Measurements from ENCODE around the gene BCL10.

The BCL10 gene

GRCh38 chr1:85276215-85276977 lies at the start of gene BCL10:
Gene BCL10, minus strand, starts transcription at chr1:85276632. Its CDS starts 280 bp downstream, at chr1:85276352.
- DNase-seq: peak; percentile 69

GRCh38 chr1:85325920-85326319 lies 49.5 kb upstream of the BCL10 start:
- DNase-seq: no peak

- no peak for DNase-seq
Measured at GRCh38 chr1:85323770-85324169, 47.3 kb upstream of the BCL10 start.

DNA sequence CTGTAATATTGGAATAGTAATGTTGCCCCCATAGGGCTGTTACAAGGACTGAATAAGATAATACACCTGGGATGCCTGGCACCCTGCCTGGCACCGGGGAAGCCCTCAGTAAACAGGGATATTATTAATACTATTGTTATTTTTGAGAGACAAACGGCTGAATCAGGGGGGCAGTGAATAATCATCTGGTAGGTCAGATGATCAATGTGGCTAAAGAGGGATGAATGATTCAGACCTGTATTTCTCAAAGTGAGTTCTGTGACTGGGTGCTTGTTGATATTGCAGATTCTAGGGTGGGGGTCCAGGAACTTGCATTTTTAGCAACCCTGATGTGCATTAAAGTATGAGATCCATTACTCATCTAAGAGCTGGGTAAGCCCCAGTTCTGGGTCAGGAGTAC lies 46.2 kb upstream of the BCL10 start:
- no peak for DNase-seq

- DNase-seq: no peak
Measured at GRCh38 chr1:85321237-85321964, 45.0 kb upstream of the BCL10 start.

DNA sequence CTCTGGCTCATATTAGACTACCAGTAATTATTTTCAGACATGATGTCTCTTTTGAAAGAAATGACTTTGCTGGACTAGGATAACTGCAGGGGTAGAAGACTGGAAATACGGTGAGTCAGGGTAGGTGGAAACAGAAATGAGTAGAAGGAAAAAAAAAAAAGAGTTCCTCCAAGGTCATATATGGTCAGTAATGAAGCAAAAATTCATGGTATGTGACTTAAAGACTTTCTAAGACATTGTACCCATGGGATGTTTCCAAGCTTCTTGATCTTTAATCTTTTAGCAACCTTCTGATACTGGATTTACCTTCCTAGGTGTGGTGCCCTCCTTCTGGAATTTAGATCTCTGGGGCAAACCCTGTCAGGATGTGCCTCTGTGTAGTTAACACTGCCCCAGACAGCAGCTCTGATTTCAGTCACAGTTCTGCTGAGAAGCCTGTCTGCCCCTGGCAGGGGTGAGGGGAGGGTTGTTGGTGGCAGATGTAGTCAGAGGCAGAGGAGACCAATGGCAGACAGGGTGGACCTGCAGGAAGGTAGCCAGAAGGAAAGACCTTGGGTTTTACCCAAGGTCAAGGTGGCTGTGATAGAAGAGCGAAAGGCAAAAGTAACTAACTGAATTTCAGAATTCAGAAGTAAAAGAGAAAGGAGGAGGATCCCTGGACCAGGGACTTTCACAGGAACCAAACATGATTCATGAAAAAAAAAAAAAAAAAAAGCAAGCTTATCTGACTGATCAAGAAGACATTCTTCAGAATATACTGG lies 44.1 kb upstream of the BCL10 start:
- DNase-seq: no peak

DNA sequence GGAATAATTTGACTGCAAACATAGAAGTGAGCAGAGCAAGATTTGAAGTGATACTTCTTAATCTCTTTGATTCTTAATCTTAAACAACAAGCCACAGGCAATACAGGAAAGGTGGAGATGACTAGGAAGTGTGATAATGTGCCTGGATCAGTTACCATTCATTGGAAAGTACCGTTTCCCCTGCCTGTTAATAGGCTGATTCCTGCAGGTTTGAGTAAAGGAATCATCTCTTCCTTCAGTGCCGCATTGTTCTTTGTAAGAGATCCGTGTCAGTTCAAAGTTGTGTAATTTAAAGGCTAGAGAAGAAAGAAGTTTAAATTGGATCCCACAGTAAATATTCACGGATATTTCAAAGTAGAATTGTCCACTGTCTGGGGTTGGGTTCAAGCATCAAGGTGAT lies 43.5 kb upstream of the BCL10 start:
- DNase-seq: no peak

- no peak for DNase-seq
Measured at GRCh38 chr1:85319491-85319890, 43.1 kb upstream of the BCL10 start.

- DNase-seq: no peak
Measured at GRCh38 chr1:85318217-85318616, 41.8 kb upstream of the BCL10 start.

GRCh38 chr1:85317560-85317959 lies 41.1 kb upstream of the BCL10 start:
- DNase-seq: no peak

DNA sequence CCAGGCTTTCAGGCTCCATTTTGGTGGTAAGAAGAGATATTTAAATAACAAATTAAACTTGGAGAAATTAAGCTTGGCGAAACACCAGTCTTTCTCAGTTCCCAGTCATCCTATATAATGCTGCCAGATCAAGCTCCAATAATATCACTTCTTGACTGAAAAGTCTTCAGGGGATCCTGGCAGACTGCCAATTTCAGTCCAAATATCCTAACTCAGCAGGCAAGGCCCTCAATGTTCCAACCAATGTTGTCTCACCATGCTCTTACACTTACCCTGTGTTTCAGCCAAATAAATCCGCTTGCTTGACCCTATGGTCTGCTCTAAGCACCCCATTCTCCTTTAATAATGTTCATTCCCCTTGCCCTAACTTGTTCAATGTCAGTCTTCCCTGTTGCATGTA lies 39.9 kb upstream of the BCL10 start:
- no peak for DNase-seq

DNA sequence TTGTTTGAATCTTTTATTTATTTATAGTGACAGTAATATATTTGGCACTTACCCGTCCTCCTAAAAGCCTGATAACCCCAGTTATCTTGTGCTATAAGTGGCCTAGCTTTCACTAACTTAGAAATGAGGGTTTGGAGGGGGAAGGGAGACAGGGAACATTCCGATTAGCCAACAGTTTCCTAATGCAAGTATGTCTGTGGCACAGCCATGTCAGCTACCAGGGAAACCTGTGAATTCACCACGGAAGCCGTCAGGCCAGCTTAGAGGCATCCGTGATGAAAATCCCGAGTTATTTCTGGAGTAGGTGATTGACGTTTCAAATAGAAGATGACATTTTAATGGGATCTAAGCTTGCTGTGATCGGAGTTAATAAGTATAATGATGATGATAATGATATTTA lies 39.4 kb upstream of the BCL10 start:
- no peak for DNase-seq

DNA sequence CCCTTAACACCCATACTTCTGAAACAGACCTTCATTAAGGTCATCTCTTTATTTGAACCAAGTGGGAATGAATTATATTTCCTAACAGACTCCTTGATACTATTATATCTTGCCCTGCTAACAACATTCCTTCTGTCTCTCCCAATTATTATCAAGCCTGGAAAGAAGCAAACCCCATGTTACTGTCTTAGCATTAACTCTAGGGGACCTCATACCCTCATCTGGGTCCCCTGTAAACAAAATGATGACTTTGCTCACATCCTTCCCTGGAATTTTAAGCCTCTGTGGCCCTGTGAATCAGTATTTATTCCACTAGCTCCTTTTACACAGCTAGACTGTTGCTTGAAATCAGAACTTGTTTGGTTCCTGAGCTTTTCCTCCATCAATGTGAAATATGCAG lies 38.3 kb upstream of the BCL10 start:
- no peak for DNase-seq

DNA sequence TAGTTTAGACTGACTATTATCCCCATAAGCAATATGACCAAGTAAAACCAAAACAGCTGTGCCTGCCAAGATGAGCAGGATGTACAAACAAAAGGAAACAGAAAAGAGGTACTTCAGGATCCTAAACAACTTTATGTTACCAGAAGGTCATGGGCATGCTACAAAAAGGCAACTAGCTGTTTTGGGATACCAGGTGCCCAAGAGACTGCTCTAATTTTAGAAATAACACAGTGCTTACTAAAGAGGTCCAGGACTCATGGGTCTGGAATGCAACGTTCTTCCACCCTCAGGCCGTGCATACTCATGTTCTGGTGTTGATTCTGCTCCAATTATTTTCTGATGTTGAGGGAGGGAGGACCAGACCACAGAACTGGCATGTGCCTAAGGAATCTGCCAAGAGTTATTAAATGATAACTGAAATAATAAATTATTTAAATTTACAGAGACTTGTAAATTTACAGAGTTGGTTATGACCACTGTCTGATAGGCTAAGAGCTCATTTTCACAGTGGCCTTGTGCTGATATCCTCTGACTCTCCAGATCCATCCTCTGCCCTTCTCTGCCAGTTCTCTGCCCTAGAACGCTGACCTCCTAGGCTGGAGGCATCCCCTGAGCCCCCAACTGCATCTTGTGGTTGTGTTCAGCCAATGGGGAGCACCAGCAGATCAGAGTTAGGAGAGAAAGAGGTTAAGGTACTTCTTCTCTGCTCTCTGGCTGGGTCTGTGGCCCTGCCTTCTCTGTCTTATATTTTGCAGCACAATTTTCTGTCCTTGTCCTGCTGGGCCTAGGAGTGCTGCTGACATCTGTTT lies 37.7 kb upstream of the BCL10 start:
- DNase-seq: no peak

GRCh38 chr1:85311818-85312217 lies 35.4 kb upstream of the BCL10 start:
- no peak for DNase-seq

DNA sequence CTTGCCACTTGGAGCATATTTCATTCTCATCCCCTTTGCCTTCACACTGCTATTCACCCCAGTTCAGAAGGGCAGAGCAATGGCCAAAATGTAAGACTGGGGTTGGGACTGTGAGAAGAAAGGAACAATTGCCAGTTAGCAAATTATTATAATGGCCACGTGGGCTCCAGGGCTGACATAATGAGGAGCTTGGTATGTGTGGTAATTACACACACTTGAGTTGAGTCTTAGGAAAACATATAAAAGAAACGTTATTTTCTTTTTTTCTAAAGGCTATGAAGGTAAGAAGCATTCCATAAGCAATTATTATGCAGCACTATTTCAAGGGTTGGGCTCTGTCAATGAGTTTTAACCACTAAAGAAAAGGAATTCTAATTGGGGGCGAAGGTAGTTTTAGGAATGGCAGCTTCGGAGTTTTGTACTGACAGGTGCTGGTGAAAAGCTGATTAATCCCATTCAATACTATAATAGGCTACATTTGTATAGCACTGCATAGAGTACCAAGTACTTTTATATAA lies 32.5 kb upstream of the BCL10 start:
- DNase-seq: no peak

- DNase-seq: no peak
Measured at GRCh38 chr1:85307987-85308832, 31.8 kb upstream of the BCL10 start.

- no peak for DNase-seq
Measured at GRCh38 chr1:85306236-85306635, 29.8 kb upstream of the BCL10 start.

- no peak for DNase-seq
Measured at GRCh38 chr1:85303440-85304162, 27.2 kb upstream of the BCL10 start.

GRCh38 chr1:85300140-85300539 lies 23.7 kb upstream of the BCL10 start:
- DNase-seq: no peak

All from cortex of kidney (tissue), 1 donor.